A549 treated with Mapracorat at 1 μM for 4 hours (cell line): Measurements from ENCODE around the gene ARL10. TPM values are rescaled to one million over a fixed set of nuclear protein-coding genes. Genes with fewer than 3 reads are reported as not detected.

Source experiments
- total RNA-seq: library from RNA; stranded (reverse); fragments of 200-300 nt; extraction: Qiagen RNA extraction; gene quantifications from 5 replicates; pipeline ENCODE4 v1.2.3, GENCODE V29; 2022

The ARL10 gene
- 0.27 to 1.1 TPM (median 0.67 TPM) in 5 replicates for total RNA-seq

GRCh38 chr5:176365351-176366231, at the start of gene ARL10:
TSS of gene ARL10 (plus strand) at chr5:176365487. CDS start at chr5:176365564, 77 bp downstream.

GRCh38 chr5:176361437-176362232, 3.7 kb upstream of the ARL10 start, which contains the start of gene KIAA1191:
TSS of gene KIAA1191 (minus strand) at chr5:176361764. CDS start at chr5:176359508, 2,256 bp downstream.

GRCh38 chr5:176388444-176389134, 23.3 kb downstream of the ARL10 start, which contains the start of the genes HIGD2A and NOP16:
TSS of gene HIGD2A (plus strand) at chr5:176388751. CDS start at chr5:176388820, 69 bp downstream.
TSS of gene NOP16 (minus strand) at chr5:176388598. CDS start at chr5:176388539, 59 bp downstream.

GRCh38 chr5:176415952-176416924, 51.0 kb downstream of the ARL10 start, which contains the start of gene CLTB:
TSS of gene CLTB (minus strand) at chr5:176416539. CDS start at chr5:176416363, 176 bp downstream.

Other genes with a start within 250 kb of the ARL10 start
- 12.1 to 15.5 TPM (median 14.3 TPM) in 5 replicates for gene SIMC1, start 127.1 kb upstream of the ARL10 start, total RNA-seq
- gene KIAA1191, start 3.7 kb upstream of the ARL10 start, total RNA-seq: 67.0 to 84.0 TPM (median 81.5 TPM) in 5 replicates
- gene NOP16, start 23.1 kb downstream of the ARL10 start, total RNA-seq: 117 to 134 TPM (median 130 TPM) in 5 replicates
- 255 to 266 TPM (median 263 TPM) in 5 replicates for gene HIGD2A, start 23.3 kb downstream of the ARL10 start, total RNA-seq
- 97.8 to 150 TPM (median 142 TPM) in 5 replicates for gene CLTB, start 51.1 kb downstream of the ARL10 start, total RNA-seq
- 44.1 to 51.2 TPM (median 46.5 TPM) in 5 replicates for gene FAF2, start 82.9 kb downstream of the ARL10 start, total RNA-seq
- 23.5 to 36.6 TPM (median 36.0 TPM) in 5 replicates for gene RNF44, start 171.9 kb downstream of the ARL10 start, total RNA-seq
- 0.09 to 0.19 TPM (median 0.14 TPM) in 4 of 5 replicates, not detected in the other for gene CDHR2, start 183.9 kb downstream of the ARL10 start, total RNA-seq
- 7.4 to 9.6 TPM (median 9.1 TPM) in 5 replicates for gene GPRIN1, start 244.7 kb downstream of the ARL10 start, total RNA-seq